Type B pancreatic cell (in vitro differentiated cells): ENCODE data around the gene ROR1. TPM values are rescaled to one million over a fixed set of nuclear protein-coding genes. Genes with fewer than 3 reads are reported as not detected.
A peak's percentile ranks its signal among the peaks of the same experiment; 100 is the strongest.

ENCODE experiments used
- DNase-seq: peaks from one replicate; pipeline ENCODE4 v3.0.0; 2021; ENCODE audit warnings: mixed read lengths; ENCODE audit not compliant: unreplicated experiment; ENCODE audit errors: extremely low spot score
- H3K27ac Mint-ChIP-seq: 2 replicates; pipeline ENCODE4 v1.8.0; 2021; ENCODE audit warnings: mild to moderate bottlenecking, mixed read lengths
- H3K27me3 Mint-ChIP-seq: 2 replicates; pipeline ENCODE4 v1.8.0; 2021; ENCODE audit warnings: mixed read lengths
- H3K36me3 Mint-ChIP-seq: 2 replicates; pipeline ENCODE4 v1.8.0; 2021; ENCODE audit warnings: mixed read lengths
- H3K4me1 Mint-ChIP-seq: one replicate; pipeline ENCODE4 v1.8.0; 2021; ENCODE audit warnings: mixed read lengths; ENCODE audit not compliant: unreplicated experiment
- H3K4me3 Mint-ChIP-seq: 2 replicates; pipeline ENCODE4 v1.8.0; 2021; ENCODE audit warnings: mild to moderate bottlenecking, mixed read lengths
- H3K9me3 Mint-ChIP-seq: 2 replicates; pipeline ENCODE4 v1.8.0; 2021; ENCODE audit warnings: mixed read lengths
- CTCF ChIP-seq: fragments of 200-600 bp; sonication (generic); conservative IDR thresholded peaks from 2 replicates; pipeline ENCODE4 v1.5.0; 2021; ENCODE audit warnings: antibody characterized with exemption, mild to moderate bottlenecking
- total RNA-seq: library from RNA; stranded (reverse); gene quantifications from 2 replicates; pipeline ENCODE4 v1.2.1, GENCODE V29; 2021; ENCODE audit warnings: low replicate concordance

The ROR1 gene
- total RNA-seq, 1 donor from 2014 or later = 32.0 TPM

GRCh38 chr1:63774617-63775417, 1.0 kb downstream of the ROR1 start:
- DNase-seq = peak; percentile 74
- Mint-ChIP-seq H3K9me3 (no peaks in the 10 kb centered on the region), H3K27me3 (peaks cover 33% of the 10 kb centered on the region), H3K4me1 (peaks cover 63% of the 10 kb centered on the region), H3K4me3 (peak overlapping the region; percentile 98), H3K27ac (peak overlapping the region; percentile 86), H3K36me3 (no peaks in the 10 kb centered on the region)
- TF ChIP-seq CTCF = no peak

GRCh38 chr1:63775418-63776127, 1.8 kb downstream of the ROR1 start:
- TF ChIP-seq CTCF = no peak
- Mint-ChIP-seq H3K27me3 (peaks cover 29% of the 10 kb centered on the region), H3K4me1 (peaks cover 64% of the 10 kb centered on the region), H3K36me3 (no peaks in the 10 kb centered on the region), H3K27ac (peak overlapping the region; percentile 86), H3K9me3 (no peaks in the 10 kb centered on the region), H3K4me3 (peak overlapping the region; percentile 98)
- DNase-seq = no peak

GRCh38 chr1:63777286-63777685, 3.5 kb downstream of the ROR1 start:
- peaks cover 4% of the 10 kb centered on the region for H3K9me3 Mint-ChIP-seq
- TF ChIP-seq CTCF = peak; percentile 20
- no peaks in the 10 kb centered on the region for H3K36me3 Mint-ChIP-seq
- H3K27ac Mint-ChIP-seq = no peak overlapping the region
- peaks cover 29% of the 10 kb centered on the region for H3K27me3 Mint-ChIP-seq
- DNase-seq = no peak
- peak overlapping the region; percentile 44 for H3K4me3 Mint-ChIP-seq
- peaks cover 68% of the 10 kb centered on the region for H3K4me1 Mint-ChIP-seq

GRCh38 chr1:63777965-63778880, 4.4 kb downstream of the ROR1 start:
- no peak overlapping the region for H3K27ac Mint-ChIP-seq
- H3K4me1 Mint-ChIP-seq = peaks cover 67% of the 10 kb centered on the region
- H3K36me3 Mint-ChIP-seq = peaks cover 4% of the 10 kb centered on the region
- H3K9me3 Mint-ChIP-seq = peaks cover 5% of the 10 kb centered on the region
- H3K27me3 Mint-ChIP-seq = peaks cover 25% of the 10 kb centered on the region
- H3K4me3 Mint-ChIP-seq = no peak overlapping the region
- DNase-seq = no peak
- TF ChIP-seq CTCF = no peak
